Astrocyte (in vitro differentiated cells and primary cell): Measurements from ENCODE around the gene CACNA1D.

Experiments used
- EZH2 ChIP-seq: IDR thresholded peaks from 2 replicates; pipeline ENCODE4 v1.6.1; 2012; ENCODE audit warnings: mild to moderate bottlenecking, low read length, inconsistent platforms; ENCODE audit not compliant: insufficient read depth
- TF ChIP-seq, protein P1 (sequence below): IDR thresholded peaks from 2 replicates; pipeline ENCODE4 v1.5.1; 2011; ENCODE audit warnings: low read depth, mild to moderate bottlenecking, inconsistent platforms, low read length, moderate library complexity; ENCODE audit not compliant: insufficient read depth

- peak; percentile 92 for TF ChIP-seq EZH2
- TF ChIP-seq, protein P1, sequence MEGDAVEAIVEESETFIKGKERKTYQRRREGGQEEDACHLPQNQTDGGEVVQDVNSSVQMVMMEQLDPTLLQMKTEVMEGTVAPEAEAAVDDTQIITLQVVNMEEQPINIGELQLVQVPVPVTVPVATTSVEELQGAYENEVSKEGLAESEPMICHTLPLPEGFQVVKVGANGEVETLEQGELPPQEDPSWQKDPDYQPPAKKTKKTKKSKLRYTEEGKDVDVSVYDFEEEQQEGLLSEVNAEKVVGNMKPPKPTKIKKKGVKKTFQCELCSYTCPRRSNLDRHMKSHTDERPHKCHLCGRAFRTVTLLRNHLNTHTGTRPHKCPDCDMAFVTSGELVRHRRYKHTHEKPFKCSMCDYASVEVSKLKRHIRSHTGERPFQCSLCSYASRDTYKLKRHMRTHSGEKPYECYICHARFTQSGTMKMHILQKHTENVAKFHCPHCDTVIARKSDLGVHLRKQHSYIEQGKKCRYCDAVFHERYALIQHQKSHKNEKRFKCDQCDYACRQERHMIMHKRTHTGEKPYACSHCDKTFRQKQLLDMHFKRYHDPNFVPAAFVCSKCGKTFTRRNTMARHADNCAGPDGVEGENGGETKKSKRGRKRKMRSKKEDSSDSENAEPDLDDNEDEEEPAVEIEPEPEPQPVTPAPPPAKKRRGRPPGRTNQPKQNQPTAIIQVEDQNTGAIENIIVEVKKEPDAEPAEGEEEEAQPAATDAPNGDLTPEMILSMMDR, result no peak
Measured at GRCh38 chr3:53846134-53846850, 351.9 kb downstream of the CACNA1D start, which contains the start of the genes CHDH and IL17RB.
